NCI-H187 treated with DMSO at 0.1 percent for 48 hours (cell line): Measurements from ENCODE around the gene SLC35E2B.
"Not testable (repeated sequence)": the region's sequence is repeated elsewhere in the genome, so short reads cannot be mapped to it uniquely, and the experiment has no call there.

Experiments
- DNase-seq: peaks from one replicate; lab custom pipeline; 2025; lab: John Stamatoyannopoulos, UW

The SLC35E2B gene

GRCh38 chr1:1692714-1693647, at the start of gene SLC35E2B:
Gene SLC35E2B (minus strand): TSS chr1:1692795. CDS start chr1:1676699, 16,096 bp downstream.
- peak; percentile 35 for DNase-seq

GRCh38 chr1:1741013-1741412, 48.4 kb upstream of the SLC35E2B start:
- DNase-seq, result not testable (repeated sequence)

- DNase-seq, result not testable (repeated sequence)
These were observed 46.3 kb upstream of the SLC35E2B start for GRCh38 chr1:1738799-1739337.

GRCh38 chr1:1737675-1738590, 45.3 kb upstream of the SLC35E2B start:
- not testable (repeated sequence) for DNase-seq

- no peak for DNase-seq
These were observed 39.8 kb upstream of the SLC35E2B start for GRCh38 chr1:1732381-1732780.

- DNase-seq, result no peak
These were observed 38.3 kb upstream of the SLC35E2B start for GRCh38 chr1:1730870-1731269.

GRCh38 chr1:1730230-1730629, 37.6 kb upstream of the SLC35E2B start:
- DNase-seq, result not testable (repeated sequence)

GRCh38 chr1:1729116-1729816, 36.7 kb upstream of the SLC35E2B start:
- DNase-seq, result not testable (repeated sequence)

- not testable (repeated sequence) for DNase-seq
These were observed 35.9 kb upstream of the SLC35E2B start for GRCh38 chr1:1728308-1729005.

- not testable (repeated sequence) for DNase-seq
These were observed 34.6 kb upstream of the SLC35E2B start for GRCh38 chr1:1727131-1727651.

GRCh38 chr1:1726088-1726487, 33.5 kb upstream of the SLC35E2B start:
- not testable (repeated sequence) for DNase-seq

GRCh38 chr1:1724035-1724864, 31.7 kb upstream of the SLC35E2B start, which contains the start of gene CDK11A:
Gene CDK11A (minus strand): TSS chr1:1724357. CDS start chr1:1722818, 1,539 bp downstream.
- peak; percentile 73 for DNase-seq

- DNase-seq, result no peak
These were observed 28.6 kb upstream of the SLC35E2B start for GRCh38 chr1:1721201-1721600.

- not testable (repeated sequence) for DNase-seq
These were observed 22.7 kb upstream of the SLC35E2B start for GRCh38 chr1:1715109-1715883.

- DNase-seq, result not testable (repeated sequence)
These were observed 15.3 kb upstream of the SLC35E2B start for GRCh38 chr1:1707897-1708296.

- DNase-seq, result not testable (repeated sequence)
These were observed 14.6 kb upstream of the SLC35E2B start for GRCh38 chr1:1707241-1707640.

- not testable (repeated sequence) for DNase-seq
These were observed 13.0 kb upstream of the SLC35E2B start for GRCh38 chr1:1705623-1706022.

GRCh38 chr1:1704284-1704957, 11.8 kb upstream of the SLC35E2B start:
- not testable (repeated sequence) for DNase-seq
